GM12864 (cell line): ENCODE measurements around the gene CNPY4.
A peak's percentile ranks its signal among the peaks of the same experiment; 100 is the strongest.
"Not testable (repeated sequence)": the region's sequence is repeated elsewhere in the genome, so short reads cannot be mapped to it uniquely, and the experiment has no call there.

Experiments used
- DNase-seq: peaks from one replicate; pipeline ENCODE4 v3.0.0-alpha.2; 2011; ENCODE audit warnings: low read depth
- H3K4me3 ChIP-seq: 2 replicates; pipeline ENCODE4 v1.5.1; 2011; ENCODE audit warnings: mild to moderate bottlenecking, low read depth, low read length, control low read depth
- TF ChIP-seq, protein P1 (sequence below): IDR thresholded peaks from 2 replicates; pipeline ENCODE4 v1.5.1; 2011; ENCODE audit warnings: low read depth, mild to moderate bottlenecking, moderate library complexity, low read length, control low read depth, inconsistent platforms; ENCODE audit errors: missing control alignments

The CNPY4 gene

DNA sequence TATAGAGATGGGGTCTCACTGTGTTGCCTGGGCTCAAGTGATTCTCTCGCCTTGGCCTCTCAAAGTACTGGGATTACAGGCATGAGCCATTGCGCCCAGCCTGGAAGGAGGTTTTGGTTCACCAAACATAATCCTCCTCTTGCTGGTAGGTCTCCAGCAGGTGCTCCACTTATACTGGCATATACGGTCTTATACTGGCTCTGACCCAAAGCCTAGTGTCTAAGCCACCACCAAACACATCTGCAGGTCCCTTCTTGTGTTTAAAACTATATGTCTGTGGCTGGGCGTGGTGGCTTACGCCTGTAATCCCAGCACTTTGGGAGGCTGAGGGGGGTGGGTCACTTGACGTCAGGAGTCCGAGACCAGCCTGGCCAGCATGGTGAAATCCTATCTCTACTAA is 12.7 kb downstream of the CNPY4 start:
- DNase-seq: no peak
- H3K4me3 ChIP-seq: no peak overlapping the region
- TF ChIP-seq, protein P1, sequence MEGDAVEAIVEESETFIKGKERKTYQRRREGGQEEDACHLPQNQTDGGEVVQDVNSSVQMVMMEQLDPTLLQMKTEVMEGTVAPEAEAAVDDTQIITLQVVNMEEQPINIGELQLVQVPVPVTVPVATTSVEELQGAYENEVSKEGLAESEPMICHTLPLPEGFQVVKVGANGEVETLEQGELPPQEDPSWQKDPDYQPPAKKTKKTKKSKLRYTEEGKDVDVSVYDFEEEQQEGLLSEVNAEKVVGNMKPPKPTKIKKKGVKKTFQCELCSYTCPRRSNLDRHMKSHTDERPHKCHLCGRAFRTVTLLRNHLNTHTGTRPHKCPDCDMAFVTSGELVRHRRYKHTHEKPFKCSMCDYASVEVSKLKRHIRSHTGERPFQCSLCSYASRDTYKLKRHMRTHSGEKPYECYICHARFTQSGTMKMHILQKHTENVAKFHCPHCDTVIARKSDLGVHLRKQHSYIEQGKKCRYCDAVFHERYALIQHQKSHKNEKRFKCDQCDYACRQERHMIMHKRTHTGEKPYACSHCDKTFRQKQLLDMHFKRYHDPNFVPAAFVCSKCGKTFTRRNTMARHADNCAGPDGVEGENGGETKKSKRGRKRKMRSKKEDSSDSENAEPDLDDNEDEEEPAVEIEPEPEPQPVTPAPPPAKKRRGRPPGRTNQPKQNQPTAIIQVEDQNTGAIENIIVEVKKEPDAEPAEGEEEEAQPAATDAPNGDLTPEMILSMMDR: no peak

DNA sequence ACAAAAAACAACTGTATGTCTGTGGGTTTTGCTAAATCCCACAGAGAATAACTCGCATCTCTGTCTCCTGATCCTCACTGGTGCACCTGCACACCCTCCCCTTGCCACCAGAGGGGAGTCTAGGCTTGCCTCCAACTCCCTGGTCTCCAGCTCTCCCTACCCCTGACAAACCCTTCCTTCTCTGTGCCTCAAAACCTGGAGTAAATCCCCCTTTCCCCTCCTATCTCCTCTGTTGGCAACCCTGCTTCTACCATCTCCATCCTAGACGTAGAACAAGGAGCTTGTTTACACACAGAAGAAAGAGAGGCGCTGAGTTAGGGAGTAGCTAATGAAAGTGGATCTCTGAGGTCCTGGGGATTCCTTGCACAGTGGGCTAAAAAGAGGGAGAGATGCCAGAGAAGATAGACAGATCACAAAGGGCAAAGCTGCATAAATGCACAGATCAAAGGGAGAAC is 13.3 kb downstream of the CNPY4 start:
- TF ChIP-seq, protein P1: peak; percentile 99
- DNase-seq: no peak
- H3K4me3 ChIP-seq: no peak overlapping the region

DNA sequence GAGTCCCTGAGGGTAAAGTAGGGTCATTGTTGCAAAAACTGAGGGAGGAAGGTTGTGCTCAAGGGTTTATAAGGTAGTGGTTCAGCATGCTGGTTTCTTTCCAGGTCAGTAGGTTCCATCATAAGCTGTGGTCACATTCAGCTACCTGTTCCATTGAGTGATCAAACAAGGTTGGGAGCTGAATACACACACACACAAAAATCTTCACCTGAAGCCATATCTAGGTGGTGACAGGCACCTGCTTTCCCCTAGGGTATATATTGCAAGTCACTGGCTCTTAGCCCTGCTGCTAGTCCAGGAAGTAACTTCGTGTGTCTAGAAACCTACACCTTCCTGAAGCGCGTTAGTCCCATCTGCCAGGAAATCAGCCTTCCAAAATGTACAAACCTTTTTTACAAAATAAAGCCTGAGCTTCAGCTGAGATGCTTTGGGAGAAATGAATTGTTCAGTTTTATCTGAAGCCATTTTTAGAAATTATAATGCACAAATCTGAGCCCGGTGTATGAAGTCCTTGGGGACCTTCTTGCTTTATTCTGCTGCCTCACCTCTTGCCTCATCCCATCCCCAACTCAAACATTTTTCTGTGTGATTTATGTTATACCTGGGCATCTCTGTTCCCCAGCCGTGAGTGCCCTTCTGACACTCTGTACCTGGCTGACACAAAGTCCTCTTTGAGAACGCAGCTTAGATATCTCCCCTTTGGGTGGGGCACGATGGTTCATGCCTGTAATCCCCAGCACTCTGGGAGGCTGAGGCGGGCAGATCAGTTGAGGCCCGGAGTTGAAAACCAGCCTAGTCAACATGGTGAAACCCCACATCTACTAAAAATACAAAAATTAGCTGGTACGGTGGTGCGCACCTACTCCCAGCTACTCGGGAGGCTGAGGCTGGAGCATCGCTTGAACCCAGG is 18.7 kb downstream of the CNPY4 start:
- DNase-seq: no peak
- TF ChIP-seq, protein P1: no peak
- H3K4me3 ChIP-seq: no peak overlapping the region

DNA sequence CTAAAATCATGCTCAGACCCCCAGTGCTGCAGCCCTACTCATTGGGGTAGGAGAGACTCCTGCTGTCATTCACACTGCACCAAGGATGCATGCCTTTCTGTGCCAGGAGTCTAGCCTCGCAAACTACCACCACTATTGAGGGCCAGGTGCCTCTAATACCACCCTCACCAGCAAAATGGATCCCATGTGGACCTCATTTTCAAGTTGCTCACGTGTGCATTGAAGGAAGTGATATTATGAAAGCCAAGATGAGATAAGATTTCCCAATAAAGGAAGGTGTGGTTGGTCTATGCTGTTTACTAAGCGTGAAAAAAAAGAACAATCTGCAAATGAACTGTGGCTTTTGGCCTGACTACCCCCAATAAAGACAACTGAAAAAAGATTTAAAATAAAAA is 22.1 kb downstream of the CNPY4 start:
- TF ChIP-seq, protein P1: no peak
- H3K4me3 ChIP-seq: no peak overlapping the region
- no peak for DNase-seq

DNA sequence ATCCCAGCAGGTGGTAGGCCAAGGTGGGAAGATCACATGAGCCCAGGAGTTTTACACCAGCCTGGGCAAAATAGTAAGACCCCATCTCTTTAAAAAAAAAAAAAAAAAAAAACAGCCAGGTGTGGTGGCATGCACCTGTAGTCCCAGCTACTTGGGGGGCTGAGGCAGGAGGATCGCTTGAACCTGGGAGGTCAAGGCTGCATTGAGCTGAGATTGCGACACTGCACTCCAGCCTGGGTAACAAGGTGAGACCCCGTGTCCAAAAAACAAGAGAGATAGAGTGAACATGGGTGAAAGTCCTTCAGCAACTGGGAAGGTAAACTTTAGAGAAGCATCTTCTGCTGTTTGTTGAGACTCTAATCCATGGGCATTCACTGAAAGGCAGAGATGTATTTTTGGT is 23.0 kb downstream of the CNPY4 start:
- TF ChIP-seq, protein P1: no peak
- DNase-seq: no peak
- no peak overlapping the region for H3K4me3 ChIP-seq

DNA sequence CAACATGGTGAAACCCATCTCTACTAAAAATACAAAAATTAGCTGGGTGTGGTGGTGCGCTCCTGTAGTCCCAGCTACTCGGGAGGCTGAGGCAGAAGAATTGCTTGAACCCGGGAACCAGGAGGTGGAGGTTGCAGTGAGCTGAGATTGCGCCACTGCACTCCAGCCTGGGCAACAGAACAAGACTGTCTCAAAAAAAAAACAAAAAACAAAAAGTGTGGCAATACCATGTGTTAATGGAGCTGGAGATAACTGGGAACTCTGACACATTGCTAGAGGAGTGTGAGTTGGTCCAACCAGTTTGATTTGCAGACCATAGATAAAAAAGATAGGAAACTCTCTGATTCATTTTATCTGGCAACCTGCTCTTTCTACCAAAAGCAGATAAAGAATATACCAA is 26.9 kb downstream of the CNPY4 start:
- H3K4me3 ChIP-seq, DNase-seq: not testable (repeated sequence)

DNA sequence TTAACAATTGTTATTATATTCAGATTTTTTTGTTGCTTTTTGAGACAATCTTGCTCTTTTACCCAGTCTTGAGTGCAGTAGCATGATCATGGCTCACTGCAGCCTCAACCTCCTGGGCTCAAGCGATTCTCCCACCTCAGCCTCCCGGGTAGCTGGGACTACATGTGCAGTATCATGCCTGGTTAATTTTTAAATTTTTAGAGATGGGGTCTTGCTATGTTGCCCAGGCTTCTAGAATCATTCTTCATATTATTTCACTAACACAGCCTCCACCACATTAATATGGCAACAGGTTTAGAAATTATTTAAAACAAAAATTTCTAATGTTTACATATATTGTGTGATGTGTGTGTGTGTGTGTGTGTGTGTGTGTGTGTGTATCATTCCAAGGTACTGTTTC is 27.8 kb downstream of the CNPY4 start:
- TF ChIP-seq, protein P1: no peak

More for the DNA sequence above, 27.8 kb downstream of the CNPY4 start:
- no peak overlapping the region for H3K4me3 ChIP-seq
- no peak for DNase-seq
